ENCODE results near the gene IGFBP7.

Gene IGFBP7

GRCh38 chr4:57018980-57019379, 91.2 kb downstream of the IGFBP7 start:
- ATAC-seq: no peak
- Mint-ChIP-seq H3K4me1 (peaks cover 6% of the 10 kb centered on the region), H3K36me3 (peaks cover 84% of the 10 kb centered on the region), H3K27ac (no peak overlapping the region), H3K27me3 (no peaks in the 10 kb centered on the region), H3K9me3 (no peaks in the 10 kb centered on the region), H3K4me3 (no peak overlapping the region)

DNA sequence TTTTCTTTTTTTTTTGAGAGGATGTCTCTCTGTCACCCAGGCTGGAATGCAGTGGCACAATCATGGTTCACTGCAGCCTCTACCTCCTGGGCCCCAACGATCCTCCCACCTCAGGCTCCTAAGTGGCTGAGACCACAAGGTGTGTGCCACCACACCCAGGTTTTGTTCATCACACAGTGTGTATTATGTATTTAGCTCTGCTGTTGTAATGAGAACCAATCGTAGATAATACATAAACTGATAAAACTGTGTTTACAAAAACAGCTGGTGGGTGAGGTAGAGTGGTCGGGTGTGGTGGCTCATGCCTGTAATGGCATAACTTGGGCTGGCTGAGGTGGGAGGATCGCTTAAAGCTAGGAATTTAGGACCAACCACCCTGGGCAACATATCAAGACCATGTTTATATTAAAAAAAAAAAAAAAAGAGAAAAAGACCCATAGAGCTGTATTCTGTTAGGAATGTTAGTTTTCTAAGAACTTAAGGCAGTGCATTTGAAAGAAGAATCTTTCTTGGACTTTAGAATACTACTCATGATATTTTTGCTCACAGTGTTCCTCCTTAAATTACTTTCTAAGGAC, 96.6 kb downstream of the IGFBP7 start:
- Mint-ChIP-seq H3K4me1 (peaks cover 6% of the 10 kb centered on the region), H3K27me3 (no peaks in the 10 kb centered on the region), H3K9me3 (no peaks in the 10 kb centered on the region), H3K4me3 (no peak overlapping the region), H3K36me3 (peaks cover 57% of the 10 kb centered on the region), H3K27ac (no peak overlapping the region)
- no peak for ATAC-seq

DNA sequence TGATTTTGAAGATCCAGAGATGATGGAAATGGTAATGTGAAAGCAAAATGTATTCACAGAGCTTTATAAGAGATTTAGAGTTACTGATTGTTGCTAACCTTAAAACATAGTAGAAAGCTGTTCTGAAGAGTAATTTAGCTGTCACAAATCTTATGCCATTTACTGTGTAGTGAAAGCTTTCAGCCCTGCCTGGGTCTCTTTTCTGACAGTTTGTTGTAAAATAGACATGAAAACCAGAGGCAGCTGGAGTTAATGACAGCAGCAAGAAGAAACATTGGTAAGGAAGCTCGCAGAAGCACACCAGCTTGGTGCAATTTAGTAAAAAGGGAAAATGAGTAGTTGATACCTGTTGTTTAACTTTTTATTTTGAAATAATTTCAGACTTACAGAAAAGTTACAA, 110.4 kb downstream of the IGFBP7 start:
- Mint-ChIP-seq H3K27me3 (no peaks in the 10 kb centered on the region), H3K36me3 (peaks cover 72% of the 10 kb centered on the region), H3K4me3 (no peak overlapping the region), H3K9me3 (no peaks in the 10 kb centered on the region), H3K27ac (no peak overlapping the region), H3K4me1 (peaks cover 5% of the 10 kb centered on the region)
- ATAC-seq: no peak

DNA sequence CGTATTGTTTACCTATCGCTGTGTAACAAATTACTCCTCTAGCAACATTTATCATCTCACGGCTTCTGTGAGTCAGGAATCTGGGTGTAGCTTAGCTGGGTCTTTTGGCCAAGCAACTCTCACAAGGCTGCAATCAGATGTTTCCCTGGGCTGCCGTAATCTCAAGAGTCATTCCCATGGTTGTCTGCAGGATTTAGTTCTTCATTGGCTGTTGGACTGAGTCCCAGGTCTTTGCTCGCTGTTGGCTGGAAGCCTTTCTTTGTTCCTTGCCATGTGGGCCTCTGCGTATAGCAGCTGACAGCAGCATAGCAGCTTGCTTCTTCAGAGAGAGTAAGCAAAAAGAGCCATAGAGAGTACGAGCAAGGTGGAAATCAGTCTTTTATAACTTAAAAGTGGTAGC, 114.7 kb downstream of the IGFBP7 start:
- Mint-ChIP-seq H3K36me3 (peaks cover 77% of the 10 kb centered on the region), H3K27me3 (no peaks in the 10 kb centered on the region), H3K27ac (no peak overlapping the region)

GRCh38 chr4:56990109-56990905, 119.9 kb downstream of the IGFBP7 start:
- Mint-ChIP-seq H3K4me1 (peaks cover 30% of the 10 kb centered on the region), H3K4me3 (no peak overlapping the region), H3K27ac (no peak overlapping the region), H3K9me3 (no peaks in the 10 kb centered on the region), H3K27me3 (no peaks in the 10 kb centered on the region), H3K36me3 (peaks cover 62% of the 10 kb centered on the region)
- no peak for ATAC-seq

More for the DNA sequence above, 114.7 kb downstream of the IGFBP7 start:
- H3K4me1 Mint-ChIP-seq: peaks cover 15% of the 10 kb centered on the region
- no peak overlapping the region for H3K4me3 Mint-ChIP-seq
- ATAC-seq: no peak
- H3K9me3 Mint-ChIP-seq: no peaks in the 10 kb centered on the region

DNA sequence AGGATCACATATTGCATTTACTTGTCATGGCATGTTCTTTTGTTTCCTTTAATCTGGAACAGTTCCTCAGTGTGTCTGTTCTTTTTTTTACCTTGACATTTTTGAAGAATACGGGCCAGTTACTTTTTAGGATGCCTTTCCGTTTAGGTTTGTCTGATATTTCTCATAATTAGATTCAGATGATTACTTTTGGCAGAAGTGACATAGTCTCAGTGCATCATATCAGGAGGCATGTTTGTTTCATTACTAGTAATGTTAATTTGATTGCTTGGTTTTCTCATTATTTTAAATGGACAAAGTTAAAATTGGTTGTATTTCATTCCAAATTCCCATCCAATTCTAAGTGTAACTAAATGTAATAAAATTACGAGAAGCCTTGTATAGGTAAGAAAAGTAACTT, 123.2 kb downstream of the IGFBP7 start:
- ATAC-seq: no peak
- H3K36me3 Mint-ChIP-seq: peaks cover 48% of the 10 kb centered on the region

DNA sequence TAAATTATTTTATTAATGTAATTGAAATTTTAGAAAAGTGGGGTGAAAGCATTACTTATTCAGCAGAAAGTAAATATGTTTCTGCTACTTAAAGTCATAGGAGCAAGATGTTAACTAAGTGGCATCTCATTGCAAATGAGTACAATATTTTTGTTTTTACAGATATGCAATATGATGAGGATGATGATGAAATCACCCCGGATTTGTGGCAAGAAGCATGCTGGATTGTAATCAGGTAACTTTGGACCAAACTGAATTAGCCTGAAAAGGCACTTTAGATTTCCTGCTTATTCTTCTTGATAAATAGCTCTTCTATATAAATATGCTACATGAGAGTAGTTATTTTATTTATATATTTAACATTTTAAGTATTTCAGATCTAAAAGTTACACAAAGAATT, 124.0 kb downstream of the IGFBP7 start:
- peaks cover 52% of the 10 kb centered on the region for H3K4me1 Mint-ChIP-seq
- no peaks in the 10 kb centered on the region for H3K27me3 Mint-ChIP-seq
- no peak overlapping the region for H3K4me3 Mint-ChIP-seq
- H3K36me3 Mint-ChIP-seq: peaks cover 47% of the 10 kb centered on the region
- no peak for ATAC-seq
- no peak overlapping the region for H3K27ac Mint-ChIP-seq
- H3K9me3 Mint-ChIP-seq: no peaks in the 10 kb centered on the region

More for the DNA sequence above, 123.2 kb downstream of the IGFBP7 start:
- H3K27me3 Mint-ChIP-seq: no peaks in the 10 kb centered on the region
- no peak overlapping the region for H3K4me3 Mint-ChIP-seq
- H3K9me3 Mint-ChIP-seq: no peaks in the 10 kb centered on the region
- no peak overlapping the region for H3K27ac Mint-ChIP-seq
- peaks cover 52% of the 10 kb centered on the region for H3K4me1 Mint-ChIP-seq

GRCh38 chr4:56981795-56982201, 128.4 kb downstream of the IGFBP7 start:
- Mint-ChIP-seq H3K27ac (no peak overlapping the region), H3K36me3 (peaks cover 22% of the 10 kb centered on the region)

More at GRCh38 chr4:56981795-56982201, 128.4 kb downstream of the IGFBP7 start:
- Mint-ChIP-seq H3K4me1 (peaks cover 55% of the 10 kb centered on the region), H3K27me3 (no peaks in the 10 kb centered on the region), H3K4me3 (no peak overlapping the region), H3K9me3 (no peaks in the 10 kb centered on the region)
- no peak for ATAC-seq

Data from stimulated activated memory B cell treated with anti-CD40 and anti-IgM and Interleukin-4, amounts not matched to agents 10 μg/mL and 1 μg/mL and 100 μg/mL, for 72 hours (primary cell).